ENCODE data around the gene FMOD.

- TF ChIP-seq EP300 (IDR thresholded peaks at IDR 0.05): no peak
- TF ChIP-seq POLR2A (IDR thresholded peaks at IDR 0.05): no peak
Observed at GRCh38 chr1:203311368-203312301, 39.3 kb downstream of the FMOD start.
